Aorta (tissue), 5 donors: ENCODE results near the gene CISH. TPM values are rescaled to one million over a fixed set of nuclear protein-coding genes. Genes with fewer than 3 reads are reported as not detected.
A peak's percentile ranks its signal among the peaks of the same experiment; 100 is the strongest.

ENCODE experiments used
- ATAC-seq: fragments of 200-7000 bp; cut with Tn5 transposase; one replicate; pipeline ENCODE4 v1.9.1; 2022; ENCODE audit warnings: moderate library complexity; ENCODE audit not compliant: low FRiP score
- DNase-seq, 2 donors: peaks; one replicate each; pipeline ENCODE4 v3.0.0-alpha.2; 2020
- H3K27ac ChIP-seq, 2 donors: one replicate each; pipeline ENCODE4 v1.5.1; 2013; ENCODE audit warnings: low read length in 2 of 2, mild to moderate bottlenecking in 2 of 2, moderate library complexity in 2 of 2, control low read depth in 1 of 2, inconsistent platforms in 1 of 2, low read depth in 1 of 2
- H3K27me3 ChIP-seq, 2 donors: one replicate each; pipeline ENCODE4 v1.6.1; 2013; ENCODE audit warnings: control low read depth in 1 of 2, low read length in 1 of 2, mild to moderate bottlenecking in 1 of 2, moderate library complexity in 1 of 2; ENCODE audit not compliant: insufficient read depth in 2 of 2, control insufficient read depth in 1 of 2
- H3K36me3 ChIP-seq, 2 donors: one replicate each; pipeline ENCODE4 v1.6.1; 2013; ENCODE audit warnings: control low read depth in 1 of 2, low read length in 1 of 2, mild to moderate bottlenecking in 1 of 2; ENCODE audit not compliant: insufficient read depth in 2 of 2, control insufficient read depth in 1 of 2
- H3K4me1 ChIP-seq, 2 donors: one replicate each; pipeline ENCODE4 v1.6.1; 2013; ENCODE audit warnings: low read length in 2 of 2, control low read depth in 1 of 2, mild to moderate bottlenecking in 1 of 2, moderate library complexity in 1 of 2; ENCODE audit not compliant: insufficient read depth in 2 of 2, control insufficient read depth in 1 of 2
- H3K4me3 ChIP-seq, 2 donors: one replicate each; pipeline ENCODE4 v1.5.1; 2013; ENCODE audit warnings: low read length in 2 of 2, control low read depth in 1 of 2, mild to moderate bottlenecking in 1 of 2
- H3K9me3 ChIP-seq: one replicate; pipeline ENCODE4 v1.6.1; 2013; ENCODE audit warnings: mild to moderate bottlenecking, low read length; ENCODE audit not compliant: control insufficient read depth
- WGBS, 2 donors: extraction: QIAGEN DNeasy Blood & Tissue Kit; methylation state at CpG; one replicate each; pipeline ENCODE4 v1.1.7; 2013; 5-methylcytosine and 5-hydroxymethylcytosine counted together
- intact Hi-C, 2 donors: fragments of 100-400 bp; cut with DNase I; formaldehyde crosslinking; loops; one replicate each; pipeline versions ENCODE4 v1.14.2 to v1.15.0; 2022
- polyA plus RNA-seq, 2 donors: library from polyadenylated mRNA; stranded (reverse); fragments of 200-250 nt; gene quantifications; one replicate each; pipeline ENCODE4 v1.2.3, GENCODE V29; 2013
- total RNA-seq, 2 donors: library from RNA; stranded (reverse); fragmentation: NEBNext Ultra II Directional; extraction: Animal tissue kit (Norgen Biotek cat#: 25700); gene quantifications; one replicate each; pipeline ENCODE4 v1.2.1, GENCODE V29; 2021
- donor health status: healthy with polysubstance abuse.
- donor health status: Bipolar disorder and iron deficiency.
- donor health status: DM: no; HTN: no; CAD: no.
- donor health status: DM: no; HTN: no; CAD: no.
- donor health status: DM: yes; HTN: yes; CAD: no.

The CISH gene
- total and polyA plus RNA-seq, 4 donors: 1.5 to 10.1 (median 6.0) TPM

GRCh38 chr3:50615190-50615589 lies 3.6 kb upstream of the CISH start:
- Histone ChIP-seq H3K36me3 (no peaks in the 10 kb centered on the region), H3K4me1 (no peaks in the 10 kb centered on the region), H3K9me3 (no peaks in the 10 kb centered on the region), H3K27ac (no peak overlapping the region), H3K27me3 (no peaks in the 10 kb centered on the region), H3K4me3 (no peak overlapping the region)
- DNase-seq: no peak
- intact Hi-C loops: loop anchor here (5.0 kb wide), 2 partner anchors 757 to 772 kb away; partner anchors contain the start of gene MANF (in 1 of the 2)
- WGBS, 2 donors: 61 to 71% methylated on average over 1 of the region's 1 CpG
- no peak for ATAC-seq

- no peaks in the 10 kb centered on the region for H3K4me1 ChIP-seq
- no peaks in the 10 kb centered on the region for H3K27me3 ChIP-seq
- 61 to 64% methylated on average over 6 of the region's 6 CpGs for WGBS, 2 donors
- H3K4me3 ChIP-seq: no peak overlapping the region
- no peak overlapping the region for H3K27ac ChIP-seq
- H3K36me3 ChIP-seq: no peaks in the 10 kb centered on the region
- ATAC-seq (no peak), DNase-seq (no peak)
- no peaks in the 10 kb centered on the region for H3K9me3 ChIP-seq
- intact Hi-C loops: loop anchor here in 1 of 2 donors (5.0 kb wide), 2 partner anchors 96 to 261 kb away; partner anchors contain the start of genes CYB561D2 and NPRL2
These were observed 1.6 kb upstream of the CISH start for GRCh38 chr3:50612970-50613846.

GRCh38 chr3:50612234-50612882 lies 784 bp upstream of the CISH start:
- 2 to 3% methylated on average over 29 of the region's 29 CpGs for WGBS, 2 donors
- ATAC-seq: no peak
- Histone ChIP-seq H3K27ac (no peak overlapping the region), H3K36me3 (no peaks in the 10 kb centered on the region), H3K9me3 (no peaks in the 10 kb centered on the region), H3K27me3 (no peaks in the 10 kb centered on the region), H3K4me3 (peak overlapping the region; percentile 7 to 61), H3K4me1 (no peaks in the 10 kb centered on the region)
- intact Hi-C loops: loop anchor here in 1 of 2 donors (5.0 kb wide), 2 partner anchors 95 to 260 kb away; partner anchors contain the start of genes CYB561D2 and NPRL2
- no peak for DNase-seq

GRCh38 chr3:50610992-50611463 lies 546 bp downstream of the CISH start:
- ATAC-seq (no peak), DNase-seq (no peak)
- no peaks in the 10 kb centered on the region for H3K4me1 ChIP-seq
- H3K4me3 ChIP-seq: peak overlapping the region; percentile 3 to 61
- intact Hi-C loops: loop anchor here in 1 of 2 donors (1.0 to 5.0 kb wide), 3 partner anchors 9 to 259 kb away; partner anchors contain the start of genes CYB561D2 and NPRL2
- 4 to 6% methylated on average over 10 of the region's 10 CpGs for WGBS, 2 donors
- no peaks in the 10 kb centered on the region for H3K36me3 ChIP-seq
- no peaks in the 10 kb centered on the region for H3K9me3 ChIP-seq
- H3K27me3 ChIP-seq: no peaks in the 10 kb centered on the region
- H3K27ac ChIP-seq: no peak overlapping the region

DNA sequence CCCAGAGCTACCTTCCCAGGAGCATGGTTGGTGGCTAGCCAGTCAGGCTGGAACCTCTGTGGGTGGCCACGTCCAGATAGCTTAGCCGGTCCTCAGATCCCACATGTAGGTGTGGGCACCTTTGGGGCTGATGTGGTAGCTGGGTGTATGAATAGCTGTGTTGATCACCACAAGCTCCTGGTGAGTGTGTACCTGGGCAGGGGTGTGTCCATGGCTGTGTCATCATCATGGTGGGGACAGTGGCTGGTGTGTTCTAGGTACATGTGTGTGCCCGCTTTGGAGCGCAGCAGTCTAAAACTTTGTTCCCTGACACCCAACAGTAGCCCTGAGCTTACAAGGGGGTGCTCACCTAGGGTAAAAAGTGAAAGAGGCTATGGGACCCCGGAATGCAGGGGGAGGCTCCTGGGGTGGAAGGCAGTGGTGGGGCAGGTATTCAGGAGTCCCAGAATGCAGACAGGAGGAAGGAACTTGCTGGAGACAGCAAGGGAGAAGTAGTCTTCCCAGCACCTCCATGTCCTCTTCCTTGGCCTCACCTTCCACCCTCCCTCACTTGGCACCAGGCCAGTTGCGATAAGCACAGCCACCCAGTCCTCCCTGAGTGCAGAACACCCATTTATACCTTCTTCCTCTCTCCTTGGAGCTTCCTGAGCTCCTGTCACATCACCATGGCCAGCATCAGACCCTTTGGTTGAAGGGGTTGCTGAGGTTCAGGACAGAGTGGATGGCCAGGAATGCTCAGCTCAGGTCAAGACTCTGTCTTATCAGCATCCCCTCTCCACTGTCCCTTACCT lies 1.2 kb downstream of the CISH start:
- Histone ChIP-seq H3K9me3 (no peaks in the 10 kb centered on the region), H3K4me1 (no peaks in the 10 kb centered on the region), H3K4me3 (no peak overlapping the region), H3K36me3 (no peaks in the 10 kb centered on the region), H3K27me3 (no peaks in the 10 kb centered on the region), H3K27ac (no peak overlapping the region)
- ATAC-seq (no peak), DNase-seq (no peak)
- 73 to 77% methylated on average over 6 of the region's 6 CpGs for WGBS, 2 donors
- intact Hi-C loops: loop anchor here in 1 of 2 donors (5.0 kb wide), 2 partner anchors 93 to 258 kb away; partner anchors contain the start of genes CYB561D2 and NPRL2

GRCh38 chr3:50609763-50610085 lies 1.9 kb downstream of the CISH start:
- Histone ChIP-seq H3K36me3 (no peaks in the 10 kb centered on the region), H3K4me1 (no peaks in the 10 kb centered on the region), H3K9me3 (no peaks in the 10 kb centered on the region), H3K27me3 (no peaks in the 10 kb centered on the region), H3K4me3 (no peak overlapping the region), H3K27ac (no peak overlapping the region)
- WGBS, 2 donors: 87 to 93% methylated on average over 3 of the region's 3 CpGs
- DNase-seq: no peak
- ATAC-seq: no peak
- intact Hi-C loops: loop anchor here in 1 of 2 donors (5.0 kb wide), 2 partner anchors 92 to 257 kb away; partner anchors contain the start of genes CYB561D2 and NPRL2

DNA sequence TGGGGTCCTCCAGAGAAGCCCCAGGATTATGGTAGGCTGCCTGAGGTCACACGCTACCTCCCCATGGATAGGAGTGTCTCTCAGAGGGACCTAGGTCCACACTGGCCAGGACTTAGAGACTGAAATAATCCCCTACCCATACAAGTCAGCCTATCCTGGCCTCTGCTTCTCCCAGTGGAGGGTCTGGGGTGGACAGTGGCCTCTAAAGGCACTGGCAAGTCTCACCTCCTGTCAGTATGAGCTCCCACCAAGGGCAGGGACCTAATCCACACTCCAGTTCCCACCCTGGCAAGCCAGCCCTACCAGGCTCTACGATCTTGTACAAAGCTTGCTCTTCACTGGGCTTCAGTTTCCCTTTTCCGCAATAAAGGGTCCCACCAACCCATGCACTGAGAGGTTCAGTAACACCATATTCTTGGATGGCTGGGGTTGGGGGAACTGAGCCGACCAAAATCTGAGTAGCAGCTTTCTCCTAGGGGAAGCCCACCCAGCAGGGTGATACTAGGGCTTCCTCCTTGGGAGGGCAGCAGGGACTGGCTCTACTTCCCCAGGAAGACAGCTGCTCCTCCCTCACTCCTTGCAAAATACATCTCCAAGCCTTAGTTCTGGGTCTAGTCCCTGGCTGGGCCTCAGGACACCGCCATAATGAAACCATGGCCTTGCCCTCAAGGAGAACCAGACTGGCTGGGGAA lies 2.4 kb downstream of the CISH start:
- Histone ChIP-seq H3K9me3 (no peaks in the 10 kb centered on the region), H3K27ac (no peak overlapping the region), H3K36me3 (no peaks in the 10 kb centered on the region), H3K4me1 (no peaks in the 10 kb centered on the region), H3K4me3 (no peak overlapping the region), H3K27me3 (no peaks in the 10 kb centered on the region)
- no peak for ATAC-seq
- WGBS, 2 donors: 91% methylated on average over 5 of the region's 5 CpGs
- no peak for DNase-seq
- intact Hi-C loops: no loop called here

DNA sequence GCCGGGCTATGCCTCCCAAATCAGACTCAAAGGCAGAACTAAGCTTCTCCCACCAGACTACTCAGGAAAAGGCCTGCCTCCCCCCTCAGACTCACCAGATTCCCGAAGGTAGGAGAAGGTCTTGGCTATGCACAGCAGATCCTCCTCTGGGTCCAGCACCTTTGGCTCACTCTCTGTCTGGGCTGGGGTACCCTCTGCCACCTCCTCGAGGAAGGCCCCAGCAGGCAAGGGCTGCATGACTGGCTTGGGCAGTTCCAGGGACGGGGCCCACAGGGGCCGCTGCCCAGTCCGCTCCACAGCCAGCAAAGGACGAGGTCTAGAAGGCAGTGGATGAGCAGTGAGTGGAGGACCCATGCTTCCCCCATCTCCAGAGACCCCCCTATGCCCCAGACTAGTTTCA lies 3.3 kb downstream of the CISH start:
- Histone ChIP-seq H3K4me1 (no peaks in the 10 kb centered on the region), H3K27ac (no peak overlapping the region), H3K36me3 (no peaks in the 10 kb centered on the region), H3K9me3 (no peaks in the 10 kb centered on the region), H3K27me3 (no peaks in the 10 kb centered on the region), H3K4me3 (no peak overlapping the region)
- DNase-seq: no peak
- 82 to 85% methylated on average over 7 of the region's 7 CpGs for WGBS, 2 donors
- ATAC-seq: no peak
- intact Hi-C loops: no loop called here
